ENCODE data around the gene ASAP2.

- no peak for TF ChIP-seq CTCF (conservative IDR thresholded peaks at IDR 0.05; ENCODE audit: low read depth, low read length)
- no peak for TF ChIP-seq EZH2phosphoT487 (IDR thresholded peaks at IDR 0.05; ENCODE audit: borderline replicate concordance, low read length)
- no peak for TF ChIP-seq EZH2 (IDR thresholded peaks at IDR 0.05; ENCODE audit: low read length, unreplicated experiment)
Observed at GRCh38 chr2:9234680-9235146, 28.1 kb downstream of the ASAP2 start.
